ENCODE data around the gene DAG1.

DNA sequence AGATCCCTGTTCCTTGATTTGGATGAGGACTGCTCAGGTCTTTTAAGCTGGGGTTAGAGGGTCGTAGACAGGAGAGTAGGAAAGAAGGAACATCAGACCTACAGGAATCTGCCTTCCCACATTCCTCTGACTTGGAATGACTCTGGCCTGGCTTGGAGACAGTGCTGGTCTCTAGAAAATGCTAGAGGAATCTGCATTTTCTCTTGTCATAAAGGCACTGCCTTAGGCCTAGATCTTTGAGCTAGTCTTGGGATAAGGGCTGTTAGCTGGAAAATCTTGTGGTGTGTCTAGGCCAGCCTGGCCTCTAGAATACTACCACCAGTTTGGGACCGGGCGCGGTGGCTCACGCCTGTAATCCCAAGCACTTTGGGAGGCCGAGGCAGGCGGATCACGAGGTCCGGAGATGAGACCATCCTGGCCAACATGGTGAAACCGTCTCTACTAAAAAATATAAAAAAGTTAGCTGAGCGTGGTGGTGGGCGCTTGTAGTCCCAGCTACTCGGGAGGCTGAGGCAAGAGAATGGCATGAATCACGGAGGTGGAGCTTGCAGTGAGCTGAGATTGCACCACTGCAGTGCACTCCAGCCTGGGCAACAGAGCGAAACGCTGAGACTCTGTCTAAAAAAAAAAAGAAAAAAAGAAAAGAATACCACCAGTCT, 66.9 kb downstream of the DAG1 start:
- no peak for TF ChIP-seq EZH2phosphoT487 (IDR thresholded peaks at IDR 0.05; ENCODE audit: borderline replicate concordance, low read depth)
- TF ChIP-seq, protein P1, sequence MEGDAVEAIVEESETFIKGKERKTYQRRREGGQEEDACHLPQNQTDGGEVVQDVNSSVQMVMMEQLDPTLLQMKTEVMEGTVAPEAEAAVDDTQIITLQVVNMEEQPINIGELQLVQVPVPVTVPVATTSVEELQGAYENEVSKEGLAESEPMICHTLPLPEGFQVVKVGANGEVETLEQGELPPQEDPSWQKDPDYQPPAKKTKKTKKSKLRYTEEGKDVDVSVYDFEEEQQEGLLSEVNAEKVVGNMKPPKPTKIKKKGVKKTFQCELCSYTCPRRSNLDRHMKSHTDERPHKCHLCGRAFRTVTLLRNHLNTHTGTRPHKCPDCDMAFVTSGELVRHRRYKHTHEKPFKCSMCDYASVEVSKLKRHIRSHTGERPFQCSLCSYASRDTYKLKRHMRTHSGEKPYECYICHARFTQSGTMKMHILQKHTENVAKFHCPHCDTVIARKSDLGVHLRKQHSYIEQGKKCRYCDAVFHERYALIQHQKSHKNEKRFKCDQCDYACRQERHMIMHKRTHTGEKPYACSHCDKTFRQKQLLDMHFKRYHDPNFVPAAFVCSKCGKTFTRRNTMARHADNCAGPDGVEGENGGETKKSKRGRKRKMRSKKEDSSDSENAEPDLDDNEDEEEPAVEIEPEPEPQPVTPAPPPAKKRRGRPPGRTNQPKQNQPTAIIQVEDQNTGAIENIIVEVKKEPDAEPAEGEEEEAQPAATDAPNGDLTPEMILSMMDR (IDR thresholded peaks at IDR 0.05) = no peak
- no peak for TF ChIP-seq ELF1 (IDR thresholded peaks at IDR 0.05)
- no peak for TF ChIP-seq SIN3A (IDR thresholded peaks at IDR 0.05; ENCODE audit: borderline replicate concordance, low read depth, low read length)
- no peak for TF ChIP-seq JUND (IDR thresholded peaks at IDR 0.05)
- TF ChIP-seq TAF1 (IDR thresholded peaks at IDR 0.05; ENCODE audit: borderline replicate concordance, low read depth, low read length) = no peak
- no peak for TF ChIP-seq YY1 (IDR thresholded peaks at IDR 0.05; ENCODE audit: low read depth)
- TF ChIP-seq, protein P2, sequence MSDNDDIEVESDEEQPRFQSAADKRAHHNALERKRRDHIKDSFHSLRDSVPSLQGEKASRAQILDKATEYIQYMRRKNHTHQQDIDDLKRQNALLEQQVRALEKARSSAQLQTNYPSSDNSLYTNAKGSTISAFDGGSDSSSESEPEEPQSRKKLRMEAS (IDR thresholded peaks at IDR 0.05; ENCODE audit: low read depth) = no peak

All from SK-N-SH (cell line).